Vagina (tissue), 2 donors: Measurements from ENCODE around the gene PWWP2B.

Experiments
- CTCF ChIP-seq, 3 experiments: fragments of 450-650 bp in 2 of 3; fragments of 200-600 bp in 1 of 3; sonication (generic) in 1 of 3; IDR thresholded peaks; one replicate each; pipeline ENCODE4 v1.5.1; 2017 to 2019; ENCODE audit warnings: antibody characterized with exemption in 3 of 3, mild to moderate bottlenecking in 2 of 3, moderate library complexity in 2 of 3
- POLR2AphosphoS5 ChIP-seq, 2 donors: sonication (generic); formaldehyde crosslinking; IDR thresholded peaks; one replicate each; pipeline ENCODE4 v1.9.0; 2017; ENCODE audit warnings: antibody characterized with exemption in 2 of 2, mild to moderate bottlenecking in 2 of 2, low read depth in 1 of 2; ENCODE audit not compliant: insufficient read depth in 1 of 2

GRCh38 chr10:132359305-132360040 lies 37.5 kb upstream of the PWWP2B start:
- no peak for TF ChIP-seq CTCF (IDR thresholded peaks at IDR 0.05)
- no peak for TF ChIP-seq POLR2AphosphoS5 (IDR thresholded peaks at IDR 0.05; ENCODE audit: insufficient read depth in 1 of 2, low read depth in 1 of 2)
